HEK293 (cell line): Measurements from ENCODE around the gene TSHZ3.

Source experiments
- CTCF ChIA-PET: fragments of 350-600 bp; formaldehyde crosslinking; extraction: SDS; loops from one replicate; lab custom pipeline; 2021; ENCODE audit warnings: antibody characterized with exemption; lab: Yijun Ruan, JAX
- POLR2A ChIA-PET: fragments of 300-600 bp; formaldehyde crosslinking; extraction: SDS; loops from one replicate; lab custom pipeline; 2020; ENCODE audit warnings: antibody characterized with exemption, inconsistent platforms; lab: Yijun Ruan, JAX
- H3K27ac ChIP-seq: fragments of 200-500 bp; sonication (Bioruptor generic); 2 replicates; pipeline ENCODE4 v1.5.1; 2014; ENCODE audit warnings: low read depth, low read length, control low read depth, inconsistent platforms; ENCODE audit errors: extremely low read depth
- H3K36me3 ChIP-seq, 2 experiments: fragments of 200-500 bp in 1 of 2; sonication (Bioruptor generic) in 1 of 2; 1 replicate in 1 of 2; 2 replicates in 1 of 2; pipeline ENCODE4 v1.5.1; 2014 to 2017; ENCODE audit warnings: inconsistent platforms in 2 of 2, low read length in 2 of 2; ENCODE audit not compliant: control insufficient read depth in 2 of 2, insufficient read depth in 1 of 2
- H3K4me1 ChIP-seq: fragments of 200-500 bp; sonication (Bioruptor generic); 2 replicates; pipeline ENCODE4 v1.5.1; 2014; ENCODE audit warnings: mild to moderate bottlenecking, low read length, inconsistent platforms; ENCODE audit not compliant: control insufficient read depth, insufficient read depth
- H3K4me3 ChIP-seq: 2 replicates; pipeline ENCODE4 v1.5.1; 2011; ENCODE audit warnings: low read depth, mild to moderate bottlenecking, control low read depth, low read length, moderate library complexity
- H3K9me3 ChIP-seq: fragments of 200-500 bp; sonication (Bioruptor generic); 2 replicates; pipeline ENCODE4 v1.5.1; 2014; ENCODE audit warnings: low read depth, low read length, inconsistent platforms; ENCODE audit not compliant: control insufficient read depth, insufficient read depth
- BCL11A ChIP-seq: fragments of 450-650 bp; formaldehyde crosslinking; IDR thresholded peaks from 2 replicates; pipeline ENCODE4 v1.5.1; 2016; ENCODE audit warnings: low read depth, missing biosample characterization, missing genetic modification characterization
- GLIS2 ChIP-seq: fragments of 450-650 bp; formaldehyde crosslinking; IDR thresholded peaks from 2 replicates; pipeline ENCODE4 v1.5.1; 2016; ENCODE audit warnings: missing biosample characterization, missing genetic modification characterization
- IKZF3 ChIP-seq: fragments of 450-650 bp; IDR thresholded peaks from 2 replicates; pipeline ENCODE4 v1.5.0; 2018; ENCODE audit warnings: missing biosample characterization, mild to moderate bottlenecking, missing genetic modification characterization, moderate library complexity
- MZF1 ChIP-seq: fragments of 450-650 bp; formaldehyde crosslinking; IDR thresholded peaks from 2 replicates; pipeline ENCODE4 v1.5.1; 2017; ENCODE audit warnings: missing biosample characterization, missing genetic modification characterization, borderline replicate concordance
- WT1 ChIP-seq: fragments of 450-650 bp; formaldehyde crosslinking; IDR thresholded peaks from 2 replicates; pipeline ENCODE4 v1.5.1; 2016; ENCODE audit warnings: missing biosample characterization, missing genetic modification characterization
- ZIC2 ChIP-seq: fragments of 450-650 bp; formaldehyde crosslinking; IDR thresholded peaks from 2 replicates; pipeline ENCODE4 v1.5.1; 2016; ENCODE audit warnings: missing biosample characterization, missing genetic modification characterization
- ZNF114 ChIP-seq: fragments of 450-650 bp; formaldehyde crosslinking; IDR thresholded peaks from 2 replicates; pipeline ENCODE4 v1.5.0; 2017; ENCODE audit warnings: missing biosample characterization, missing genetic modification characterization
- ZNF138 ChIP-seq: fragments of 450-650 bp; formaldehyde crosslinking; IDR thresholded peaks from 2 replicates; pipeline ENCODE4 v1.5.1; 2016; ENCODE audit warnings: missing biosample characterization, missing genetic modification characterization, borderline replicate concordance
- ZNF214 ChIP-seq: fragments of 450-650 bp; formaldehyde crosslinking; IDR thresholded peaks from 2 replicates; pipeline ENCODE4 v1.5.1; 2017; ENCODE audit warnings: missing biosample characterization, mild to moderate bottlenecking, missing genetic modification characterization, borderline replicate concordance
- ZNF23 ChIP-seq: fragments of 450-650 bp; formaldehyde crosslinking; IDR thresholded peaks from 2 replicates; pipeline ENCODE4 v1.5.1; 2016; ENCODE audit warnings: missing biosample characterization, missing genetic modification characterization, borderline replicate concordance
- ZNF324 ChIP-seq: fragments of 450-650 bp; formaldehyde crosslinking; IDR thresholded peaks from 2 replicates; pipeline ENCODE4 v1.5.1; 2016; ENCODE audit warnings: missing biosample characterization, missing genetic modification characterization
- ZNF335 ChIP-seq: fragments of 450-650 bp; formaldehyde crosslinking; conservative IDR thresholded peaks from 2 replicates; pipeline ENCODE4 v1.5.1; 2016; ENCODE audit warnings: missing biosample characterization, missing genetic modification characterization
- ZNF423 ChIP-seq: fragments of 450-650 bp; formaldehyde crosslinking; IDR thresholded peaks from 2 replicates; pipeline ENCODE4 v1.5.1; 2016; ENCODE audit warnings: missing biosample characterization, missing genetic modification characterization
- ZNF48 ChIP-seq: fragments of 450-650 bp; formaldehyde crosslinking; IDR thresholded peaks from 2 replicates; pipeline ENCODE4 v1.5.1; 2016; ENCODE audit warnings: missing biosample characterization, missing genetic modification characterization
- ZNF558 ChIP-seq: fragments of 450-650 bp; formaldehyde crosslinking; IDR thresholded peaks from 2 replicates; pipeline ENCODE4 v1.5.1; 2016; ENCODE audit warnings: missing biosample characterization, missing genetic modification characterization
- ZNF585B ChIP-seq: fragments of 450-650 bp; formaldehyde crosslinking; IDR thresholded peaks from 2 replicates; pipeline ENCODE4 v1.5.1; 2016; ENCODE audit warnings: missing biosample characterization, missing genetic modification characterization
- ZNF600 ChIP-seq: fragments of 450-650 bp; formaldehyde crosslinking; IDR thresholded peaks from 2 replicates; pipeline ENCODE4 v1.5.1; 2016; ENCODE audit warnings: missing biosample characterization, missing genetic modification characterization
- ZNF664 ChIP-seq: fragments of 450-650 bp; formaldehyde crosslinking; IDR thresholded peaks from 2 replicates; pipeline ENCODE4 v1.5.1; 2016; ENCODE audit warnings: missing biosample characterization, missing genetic modification characterization
- ZNF791 ChIP-seq: fragments of 450-650 bp; formaldehyde crosslinking; IDR thresholded peaks from 2 replicates; pipeline ENCODE4 v1.5.1; 2016; ENCODE audit warnings: missing biosample characterization, missing genetic modification characterization
- ZSCAN30 ChIP-seq: fragments of 450-650 bp; IDR thresholded peaks from 2 replicates; pipeline ENCODE4 v1.5.1; 2018; ENCODE audit warnings: missing biosample characterization, mild to moderate bottlenecking, missing genetic modification characterization, moderate library complexity
- TF ChIP-seq, protein P1 (sequence below): fragments of 450-650 bp; formaldehyde crosslinking; IDR thresholded peaks from 2 replicates; pipeline ENCODE4 v1.5.1; 2017; ENCODE audit warnings: missing biosample characterization, mild to moderate bottlenecking, missing genetic modification characterization, moderate library complexity
- TF ChIP-seq, protein P2 (sequence below): fragments of 450-650 bp; formaldehyde crosslinking; IDR thresholded peaks from 2 replicates; pipeline ENCODE4 v1.5.0; 2017; ENCODE audit warnings: missing biosample characterization, missing genetic modification characterization, borderline replicate concordance
- TF ChIP-seq, protein P3 (sequence below): fragments of 450-650 bp; formaldehyde crosslinking; IDR thresholded peaks from 2 replicates; pipeline ENCODE4 v1.5.1; 2016; ENCODE audit warnings: missing biosample characterization, missing genetic modification characterization
- TF ChIP-seq, protein P4 (sequence below): fragments of 450-650 bp; formaldehyde crosslinking; IDR thresholded peaks from 2 replicates; pipeline ENCODE4 v1.5.1; 2016; ENCODE audit warnings: missing biosample characterization, missing genetic modification characterization

TSHZ3 gene, protein sequence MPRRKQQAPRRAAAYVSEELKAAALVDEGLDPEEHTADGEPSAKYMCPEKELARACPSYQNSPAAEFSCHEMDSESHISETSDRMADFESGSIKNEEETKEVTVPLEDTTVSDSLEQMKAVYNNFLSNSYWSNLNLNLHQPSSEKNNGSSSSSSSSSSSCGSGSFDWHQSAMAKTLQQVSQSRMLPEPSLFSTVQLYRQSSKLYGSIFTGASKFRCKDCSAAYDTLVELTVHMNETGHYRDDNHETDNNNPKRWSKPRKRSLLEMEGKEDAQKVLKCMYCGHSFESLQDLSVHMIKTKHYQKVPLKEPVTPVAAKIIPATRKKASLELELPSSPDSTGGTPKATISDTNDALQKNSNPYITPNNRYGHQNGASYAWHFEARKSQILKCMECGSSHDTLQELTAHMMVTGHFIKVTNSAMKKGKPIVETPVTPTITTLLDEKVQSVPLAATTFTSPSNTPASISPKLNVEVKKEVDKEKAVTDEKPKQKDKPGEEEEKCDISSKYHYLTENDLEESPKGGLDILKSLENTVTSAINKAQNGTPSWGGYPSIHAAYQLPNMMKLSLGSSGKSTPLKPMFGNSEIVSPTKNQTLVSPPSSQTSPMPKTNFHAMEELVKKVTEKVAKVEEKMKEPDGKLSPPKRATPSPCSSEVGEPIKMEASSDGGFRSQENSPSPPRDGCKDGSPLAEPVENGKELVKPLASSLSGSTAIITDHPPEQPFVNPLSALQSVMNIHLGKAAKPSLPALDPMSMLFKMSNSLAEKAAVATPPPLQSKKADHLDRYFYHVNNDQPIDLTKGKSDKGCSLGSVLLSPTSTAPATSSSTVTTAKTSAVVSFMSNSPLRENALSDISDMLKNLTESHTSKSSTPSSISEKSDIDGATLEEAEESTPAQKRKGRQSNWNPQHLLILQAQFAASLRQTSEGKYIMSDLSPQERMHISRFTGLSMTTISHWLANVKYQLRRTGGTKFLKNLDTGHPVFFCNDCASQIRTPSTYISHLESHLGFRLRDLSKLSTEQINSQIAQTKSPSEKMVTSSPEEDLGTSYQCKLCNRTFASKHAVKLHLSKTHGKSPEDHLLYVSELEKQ

DNA sequence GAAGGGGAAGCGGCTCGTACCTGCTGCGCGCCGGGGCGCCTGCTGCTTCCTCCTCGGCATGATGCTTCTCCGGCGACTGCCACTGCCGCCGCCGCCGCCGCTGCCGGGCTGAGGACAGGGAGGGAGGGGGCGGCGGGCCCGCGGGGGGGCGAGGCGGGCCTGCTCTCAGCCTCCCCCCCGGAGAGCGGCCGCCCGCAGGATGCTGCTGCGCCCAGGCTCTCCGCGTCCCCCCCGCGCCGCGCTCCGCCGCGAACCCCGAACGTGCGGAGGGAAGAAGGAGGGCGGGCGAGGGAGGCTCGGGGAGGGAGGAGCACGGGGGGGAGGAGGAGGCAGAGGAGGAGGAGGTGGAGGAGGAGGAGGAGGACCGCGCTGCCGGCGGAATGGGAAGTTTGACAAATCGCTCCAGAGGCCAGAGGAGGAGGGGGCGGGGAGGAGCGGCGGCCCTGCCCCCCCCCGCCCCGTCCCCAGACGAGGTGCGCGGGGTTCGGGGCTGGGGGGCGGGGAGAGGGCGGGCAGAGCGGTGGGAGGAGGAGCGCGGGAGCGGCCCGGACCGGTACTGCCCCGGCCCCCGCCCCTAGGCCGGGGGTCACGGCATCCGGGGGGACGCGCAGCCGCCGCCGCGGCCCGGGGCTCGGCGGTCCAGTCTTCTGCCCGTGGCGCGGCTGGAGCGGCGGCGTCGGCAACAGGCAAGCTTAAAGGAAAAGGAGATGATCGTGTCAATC lies at the start of gene TSHZ3:
Gene TSHZ3 (minus strand): TSS at position 277 of the 722 bp plus-strand sequence. CDS start 217 bp downstream, at position 60.
- H3K9me3 ChIP-seq: no peaks in the 10 kb centered on the region
- peaks cover 0 to 4% of the 10 kb centered on the region in 2 experiments; a peak in 1 of 3 replicates for H3K36me3 ChIP-seq
- H3K4me1 ChIP-seq: peaks cover 23% of the 10 kb centered on the region
- peak within 1 kb of the TSS; percentile 63 for H3K4me3 ChIP-seq
- H3K27ac ChIP-seq: peak within 1 kb of the TSS; percentile 97
- CTCF ChIA-PET: interaction anchor here (0.6 to 2.0 kb wide), 3 partner anchors 11 to 985 kb away, joined by 3 to 9 read pairs (median 6); no protein-coding TSS in a partner anchor
- POLR2A ChIA-PET: interaction anchor here (0.6 to 2.1 kb wide), 4 partner anchors 9 to 789 kb away, joined by 3 to 10 read pairs (median 4); no protein-coding TSS in a partner anchor
- TF ChIP-seq ZNF585B (tag by site-specific recombination) (no peak), ZNF214 (tag by site-specific recombination) (no peak), ZNF600 (no peak), IKZF3 (peak; percentile 99), ZNF558 (tag by site-specific recombination) (no peak), GLIS2 (tag by site-specific recombination) (peak; percentile 95), ZNF423 (tag by site-specific recombination) (no peak; the same call in 1 of the 2 replicates), ZNF664 (tag by site-specific recombination) (no peak), ZIC2 (peak; percentile 37; the same call in 1 of the 2 replicates), ZNF791 (tag by site-specific recombination) (no peak), ZNF23 (tag by site-specific recombination) (no peak), ZNF138 (tag by site-specific recombination) (no peak), BCL11A (tag by site-specific recombination) (peak; percentile 57; the same call in 1 of the 2 replicates), ZNF324 (tag by site-specific recombination) (0 out of 2 replicates have a peak, but pooled peaks have one; percentile 12), ZNF48 (tag by site-specific recombination) (no peak), ZSCAN30 (tag by site-specific recombination) (peak; percentile 90), ZNF114 (tag by site-specific recombination) (no peak), WT1 (peak; percentile 71), ZNF335 (tag by site-specific recombination) (0 out of 2 replicates have a peak, but pooled peaks have one; percentile 1), MZF1 (0 out of 2 replicates have a peak, but pooled peaks have one; percentile 24)
- TF ChIP-seq, protein P1, sequence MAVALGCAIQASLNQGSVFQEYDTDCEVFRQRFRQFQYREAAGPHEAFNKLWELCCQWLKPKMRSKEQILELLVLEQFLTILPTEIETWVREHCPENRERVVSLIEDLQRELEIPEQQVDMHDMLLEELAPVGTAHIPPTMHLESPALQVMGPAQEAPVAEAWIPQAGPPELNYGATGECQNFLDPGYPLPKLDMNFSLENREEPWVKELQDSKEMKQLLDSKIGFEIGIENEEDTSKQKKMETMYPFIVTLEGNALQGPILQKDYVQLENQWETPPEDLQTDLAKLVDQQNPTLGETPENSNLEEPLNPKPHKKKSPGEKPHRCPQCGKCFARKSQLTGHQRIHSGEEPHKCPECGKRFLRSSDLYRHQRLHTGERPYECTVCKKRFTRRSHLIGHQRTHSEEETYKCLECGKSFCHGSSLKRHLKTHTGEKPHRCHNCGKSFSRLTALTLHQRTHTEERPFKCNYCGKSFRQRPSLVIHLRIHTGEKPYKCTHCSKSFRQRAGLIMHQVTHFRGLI (tag by site-specific recombination): no peak
- TF ChIP-seq, protein P2, sequence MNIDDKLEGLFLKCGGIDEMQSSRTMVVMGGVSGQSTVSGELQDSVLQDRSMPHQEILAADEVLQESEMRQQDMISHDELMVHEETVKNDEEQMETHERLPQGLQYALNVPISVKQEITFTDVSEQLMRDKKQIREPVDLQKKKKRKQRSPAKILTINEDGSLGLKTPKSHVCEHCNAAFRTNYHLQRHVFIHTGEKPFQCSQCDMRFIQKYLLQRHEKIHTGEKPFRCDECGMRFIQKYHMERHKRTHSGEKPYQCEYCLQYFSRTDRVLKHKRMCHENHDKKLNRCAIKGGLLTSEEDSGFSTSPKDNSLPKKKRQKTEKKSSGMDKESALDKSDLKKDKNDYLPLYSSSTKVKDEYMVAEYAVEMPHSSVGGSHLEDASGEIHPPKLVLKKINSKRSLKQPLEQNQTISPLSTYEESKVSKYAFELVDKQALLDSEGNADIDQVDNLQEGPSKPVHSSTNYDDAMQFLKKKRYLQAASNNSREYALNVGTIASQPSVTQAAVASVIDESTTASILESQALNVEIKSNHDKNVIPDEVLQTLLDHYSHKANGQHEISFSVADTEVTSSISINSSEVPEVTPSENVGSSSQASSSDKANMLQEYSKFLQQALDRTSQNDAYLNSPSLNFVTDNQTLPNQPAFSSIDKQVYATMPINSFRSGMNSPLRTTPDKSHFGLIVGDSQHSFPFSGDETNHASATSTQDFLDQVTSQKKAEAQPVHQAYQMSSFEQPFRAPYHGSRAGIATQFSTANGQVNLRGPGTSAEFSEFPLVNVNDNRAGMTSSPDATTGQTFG (tag by site-specific recombination): no peak
- TF ChIP-seq, protein P3, sequence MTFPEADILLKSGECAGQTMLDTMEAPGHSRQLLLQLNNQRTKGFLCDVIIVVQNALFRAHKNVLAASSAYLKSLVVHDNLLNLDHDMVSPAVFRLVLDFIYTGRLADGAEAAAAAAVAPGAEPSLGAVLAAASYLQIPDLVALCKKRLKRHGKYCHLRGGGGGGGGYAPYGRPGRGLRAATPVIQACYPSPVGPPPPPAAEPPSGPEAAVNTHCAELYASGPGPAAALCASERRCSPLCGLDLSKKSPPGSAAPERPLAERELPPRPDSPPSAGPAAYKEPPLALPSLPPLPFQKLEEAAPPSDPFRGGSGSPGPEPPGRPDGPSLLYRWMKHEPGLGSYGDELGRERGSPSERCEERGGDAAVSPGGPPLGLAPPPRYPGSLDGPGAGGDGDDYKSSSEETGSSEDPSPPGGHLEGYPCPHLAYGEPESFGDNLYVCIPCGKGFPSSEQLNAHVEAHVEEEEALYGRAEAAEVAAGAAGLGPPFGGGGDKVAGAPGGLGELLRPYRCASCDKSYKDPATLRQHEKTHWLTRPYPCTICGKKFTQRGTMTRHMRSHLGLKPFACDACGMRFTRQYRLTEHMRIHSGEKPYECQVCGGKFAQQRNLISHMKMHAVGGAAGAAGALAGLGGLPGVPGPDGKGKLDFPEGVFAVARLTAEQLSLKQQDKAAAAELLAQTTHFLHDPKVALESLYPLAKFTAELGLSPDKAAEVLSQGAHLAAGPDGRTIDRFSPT (tag by site-specific recombination): no peak; the same call in 1 of the 2 replicates
- TF ChIP-seq, protein P4, sequence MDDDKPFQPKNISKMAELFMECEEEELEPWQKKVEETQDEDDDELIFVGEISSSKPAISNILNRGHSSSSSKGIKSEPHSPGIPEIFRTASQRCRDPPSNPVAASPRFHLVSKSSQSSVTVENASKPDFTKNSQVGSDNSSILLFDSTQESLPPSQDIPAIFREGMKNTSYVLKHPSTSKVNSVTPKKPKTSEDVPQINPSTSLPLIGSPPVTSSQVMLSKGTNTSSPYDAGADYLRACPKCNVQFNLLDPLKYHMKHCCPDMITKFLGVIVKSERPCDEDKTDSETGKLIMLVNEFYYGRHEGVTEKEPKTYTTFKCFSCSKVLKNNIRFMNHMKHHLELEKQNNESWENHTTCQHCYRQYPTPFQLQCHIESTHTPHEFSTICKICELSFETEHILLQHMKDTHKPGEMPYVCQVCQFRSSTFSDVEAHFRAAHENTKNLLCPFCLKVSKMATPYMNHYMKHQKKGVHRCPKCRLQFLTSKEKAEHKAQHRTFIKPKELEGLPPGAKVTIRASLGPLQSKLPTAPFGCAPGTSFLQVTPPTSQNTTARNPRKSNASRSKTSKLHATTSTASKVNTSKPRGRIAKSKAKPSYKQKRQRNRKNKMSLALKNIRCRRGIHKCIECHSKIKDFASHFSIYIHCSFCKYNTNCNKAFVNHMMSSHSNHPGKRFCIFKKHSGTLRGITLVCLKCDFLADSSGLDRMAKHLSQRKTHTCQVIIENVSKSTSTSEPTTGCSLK (tag by site-specific recombination): no peak
